ENCODE results near the gene GNA15.
A peak's percentile ranks its signal among the peaks of the same experiment; 100 is the strongest.

GNA15 gene

GRCh38 chr19:3106509-3107141, 29.2 kb upstream of the GNA15 start:
- DNase-seq = no peak

- DNase-seq = no peak
Observed at GRCh38 chr19:3107658-3108057, 28.2 kb upstream of the GNA15 start.

DNA sequence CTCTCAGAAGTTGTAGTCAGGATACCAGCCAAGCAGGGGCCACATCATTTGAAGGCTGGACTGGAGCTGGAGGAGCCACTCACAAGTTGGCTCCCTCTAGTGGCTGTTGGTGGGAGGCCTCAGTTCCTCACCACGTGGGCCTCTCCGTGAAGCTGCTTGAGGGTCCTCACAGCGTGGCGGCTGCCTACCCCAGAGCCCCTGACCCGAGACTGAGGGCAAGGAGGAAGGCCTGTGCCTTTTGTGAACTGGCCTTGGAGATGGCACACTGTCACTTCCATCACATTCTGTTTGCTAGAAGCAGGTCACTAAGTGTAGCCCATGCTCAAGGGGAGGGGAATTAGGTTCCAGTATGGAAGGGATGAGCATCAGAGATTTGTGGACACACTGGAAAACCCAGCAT, 27.1 kb upstream of the GNA15 start:
- DNase-seq = peak; percentile 27

GRCh38 chr19:3109491-3109890, 26.3 kb upstream of the GNA15 start:
- no peak for DNase-seq

DNA sequence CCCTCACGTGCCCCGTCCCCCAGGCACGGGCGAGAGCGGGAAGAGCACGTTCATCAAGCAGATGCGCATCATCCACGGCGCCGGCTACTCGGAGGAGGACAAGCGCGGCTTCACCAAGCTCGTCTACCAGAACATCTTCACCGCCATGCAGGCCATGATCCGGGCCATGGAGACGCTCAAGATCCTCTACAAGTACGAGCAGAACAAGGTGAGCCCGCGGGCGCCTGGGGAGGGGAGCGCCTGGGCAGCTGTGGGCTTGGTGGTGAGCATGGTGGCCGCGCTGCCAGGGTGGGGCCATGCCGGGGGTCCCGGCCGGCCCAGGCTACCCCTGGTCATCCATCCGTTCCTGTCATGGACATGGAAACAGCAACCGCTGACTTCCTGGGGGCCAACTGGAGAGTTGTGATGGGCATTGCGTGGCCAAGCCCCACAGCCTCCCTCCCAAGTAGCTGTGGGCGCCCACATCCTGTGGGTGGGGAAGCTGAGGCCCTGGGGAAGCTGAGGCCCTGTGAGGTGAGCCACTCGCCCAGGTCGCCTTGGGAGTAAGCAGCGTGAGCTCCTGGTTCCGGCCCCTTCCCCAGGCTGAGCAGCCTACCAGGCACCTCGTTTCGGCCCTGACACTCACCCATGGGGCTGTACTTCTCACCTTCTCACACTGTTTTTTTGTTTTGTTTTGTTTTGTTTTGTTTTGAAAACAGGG, 25.6 kb upstream of the GNA15 start:
- DNase-seq = no peak

DNA sequence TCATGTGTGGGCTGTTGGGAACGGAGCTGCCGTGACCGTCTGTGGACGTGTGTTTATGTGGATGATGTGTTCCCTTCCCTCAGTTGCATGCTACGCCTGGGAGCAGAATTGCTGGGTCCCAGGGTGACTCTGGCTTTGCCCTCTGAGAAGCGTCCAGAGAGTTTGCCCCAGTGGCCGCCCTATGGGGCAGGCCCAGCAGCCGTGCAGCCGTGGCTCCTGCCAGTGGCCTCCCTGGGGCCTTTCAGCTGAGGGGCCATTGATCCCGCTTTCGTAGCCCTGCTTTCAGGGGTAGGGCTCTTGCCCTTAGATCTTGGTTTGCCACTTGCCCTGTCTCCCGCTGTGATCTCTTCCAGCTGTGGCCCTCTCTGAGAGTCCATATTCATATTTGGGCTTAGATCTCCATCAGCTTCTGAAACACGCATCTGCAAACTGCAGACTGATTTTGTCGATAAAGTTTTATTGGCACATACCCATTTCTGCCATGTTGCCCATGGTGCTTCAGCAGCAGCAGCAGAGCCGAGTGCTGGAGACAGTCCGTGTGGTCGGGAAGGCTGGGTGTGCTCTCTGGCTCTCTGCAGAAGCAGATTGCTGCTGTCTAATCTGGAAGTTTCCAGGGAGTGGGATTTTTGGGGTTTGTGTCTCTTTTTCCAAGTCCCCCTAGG, 24.1 kb upstream of the GNA15 start:
- DNase-seq = no peak

DNA sequence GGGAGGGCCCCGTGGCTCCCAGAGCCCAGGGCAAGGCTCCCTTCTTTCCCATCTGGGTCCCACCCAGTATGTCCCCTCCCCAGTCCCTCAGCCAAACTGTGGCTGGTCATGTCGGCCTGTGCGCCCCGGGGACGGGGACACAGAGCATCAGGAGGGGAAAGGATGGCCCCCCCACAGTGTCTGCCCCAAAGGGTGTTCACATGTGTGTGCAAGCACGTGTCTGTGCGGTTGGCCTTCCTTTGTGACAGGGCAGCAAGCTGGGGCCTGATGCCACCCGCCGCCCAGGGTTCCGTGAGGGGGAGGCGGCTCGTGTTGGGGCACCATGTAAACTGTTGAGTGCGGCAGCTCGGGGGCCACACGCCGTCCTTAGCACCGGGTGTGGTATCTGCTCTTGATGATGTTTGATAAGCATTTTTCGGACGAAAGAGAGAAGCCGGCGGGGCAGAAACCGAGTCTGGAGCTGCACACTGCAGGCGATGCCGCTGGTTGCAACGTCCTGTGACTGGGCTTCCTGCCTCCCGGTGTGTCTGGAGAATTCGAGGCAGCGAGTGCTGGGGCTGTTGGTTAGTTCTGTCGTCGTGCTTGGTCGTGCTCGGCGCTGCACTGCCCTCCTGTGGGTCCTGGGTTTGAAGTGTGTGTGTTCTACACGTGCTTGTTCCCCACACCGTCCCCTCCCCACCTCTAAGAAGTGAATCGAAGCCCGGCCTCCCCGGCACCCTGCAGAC, 23.3 kb upstream of the GNA15 start:
- DNase-seq = no peak

DNA sequence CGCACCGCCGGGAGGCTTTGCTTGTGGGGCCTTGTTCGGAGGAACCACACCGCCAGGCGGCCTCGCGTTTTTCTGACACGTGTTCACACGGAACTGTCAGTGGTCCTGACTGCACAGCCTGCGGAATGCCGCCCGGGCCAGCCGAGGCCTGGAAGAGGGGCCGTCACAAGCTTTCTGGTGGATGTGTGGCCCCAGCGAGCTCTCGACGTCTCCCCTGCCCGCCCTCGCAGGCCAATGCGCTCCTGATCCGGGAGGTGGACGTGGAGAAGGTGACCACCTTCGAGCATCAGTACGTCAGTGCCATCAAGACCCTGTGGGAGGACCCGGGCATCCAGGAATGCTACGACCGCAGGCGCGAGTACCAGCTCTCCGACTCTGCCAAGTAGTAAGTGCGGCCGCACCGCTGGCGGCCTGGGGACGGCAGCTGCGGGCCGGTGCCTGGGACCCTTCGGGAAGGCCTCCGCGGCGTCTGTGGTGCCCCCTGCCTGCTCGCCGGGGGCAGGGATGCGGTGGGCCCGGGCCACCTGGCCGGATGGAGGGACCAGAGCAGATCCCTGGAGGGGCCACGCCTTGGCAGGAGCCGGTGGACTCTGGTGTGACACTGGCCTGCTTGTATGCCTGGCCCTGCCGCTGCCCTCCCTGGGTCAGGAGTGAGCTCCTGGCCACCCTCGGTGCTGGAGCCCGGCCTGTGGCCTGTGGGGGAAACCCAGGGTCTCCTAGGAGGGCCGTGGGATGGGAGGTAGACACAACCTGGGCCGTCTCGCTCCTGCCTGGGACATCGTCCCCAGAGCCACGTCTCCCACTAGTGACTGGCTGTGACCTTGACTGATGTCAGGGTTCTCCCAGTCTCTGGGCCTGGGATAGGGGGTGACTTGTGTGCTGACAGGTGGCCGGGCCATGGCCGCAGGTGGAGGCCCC, 22.5 kb upstream of the GNA15 start:
- DNase-seq = no peak

DNA sequence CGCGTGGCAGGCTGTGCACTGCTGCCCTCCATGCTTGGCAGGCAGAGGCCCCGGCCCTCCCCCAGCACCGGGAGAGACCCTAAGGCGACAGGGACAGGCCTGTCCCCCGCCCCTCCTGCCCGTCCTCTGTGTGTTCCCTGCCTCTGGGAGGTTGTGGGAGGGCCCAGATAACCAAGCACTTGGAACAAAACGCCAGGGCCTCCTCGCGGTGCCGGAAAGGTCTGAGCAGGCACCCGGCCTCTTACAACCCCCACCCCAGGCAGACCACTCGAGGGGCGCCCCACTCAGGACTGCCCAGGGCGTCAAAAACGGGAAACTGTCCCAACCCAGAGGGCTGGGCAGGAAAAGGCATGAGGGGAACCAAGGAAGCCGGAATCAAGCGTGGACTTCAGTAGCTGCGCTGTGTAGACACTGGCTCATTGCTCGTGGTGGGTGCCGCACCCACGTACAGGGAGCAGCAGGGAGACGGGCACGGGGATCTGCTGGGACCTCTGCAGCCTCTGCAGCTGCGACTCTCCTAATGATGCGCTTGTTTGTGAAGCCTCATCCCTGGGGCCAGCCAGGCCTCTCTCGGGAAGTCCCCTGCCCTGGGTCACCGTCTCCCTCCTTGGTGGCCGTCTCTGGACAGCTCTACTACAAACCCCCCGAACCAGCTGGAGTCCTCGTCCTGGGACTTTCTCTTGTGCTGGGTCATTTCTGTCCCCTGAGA, 21.7 kb upstream of the GNA15 start:
- DNase-seq = no peak

DNA sequence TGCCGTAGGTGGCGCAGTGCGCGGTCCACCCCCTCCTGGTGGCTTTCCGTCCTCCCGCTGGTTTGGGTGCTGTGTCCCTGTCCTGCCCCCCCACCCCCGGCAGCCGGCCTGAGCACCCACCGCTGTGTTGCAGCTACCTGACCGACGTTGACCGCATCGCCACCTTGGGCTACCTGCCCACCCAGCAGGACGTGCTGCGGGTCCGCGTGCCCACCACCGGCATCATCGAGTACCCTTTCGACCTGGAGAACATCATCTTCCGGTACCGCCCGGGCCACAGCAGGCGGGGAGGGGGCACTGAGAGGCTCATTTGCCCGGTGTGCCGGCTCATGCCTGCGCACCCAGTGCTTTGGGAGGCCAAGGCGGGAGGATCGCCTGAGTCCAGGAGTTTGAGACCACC, 21.0 kb upstream of the GNA15 start:
- no peak for DNase-seq

DNA sequence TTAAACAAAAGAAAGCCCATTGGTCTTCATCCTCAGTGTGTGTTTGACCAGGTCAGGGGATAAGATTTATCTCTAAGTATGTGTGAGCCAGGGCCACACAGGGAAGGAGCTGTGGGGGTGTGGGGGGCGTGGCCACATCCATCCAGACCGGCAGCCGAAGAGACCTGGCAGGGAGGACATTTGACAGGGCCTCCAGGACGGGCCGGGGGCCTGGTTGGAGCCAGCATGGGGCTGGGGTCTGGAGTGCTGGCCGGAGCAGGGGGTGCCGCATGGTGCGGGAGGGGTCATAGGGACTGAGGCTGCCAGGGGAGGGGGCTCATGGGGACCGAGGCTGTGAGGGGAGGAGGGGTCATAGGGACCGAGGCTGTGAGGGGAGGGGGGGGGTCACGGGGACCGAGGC, 20.4 kb upstream of the GNA15 start:
- no peak for DNase-seq

DNA sequence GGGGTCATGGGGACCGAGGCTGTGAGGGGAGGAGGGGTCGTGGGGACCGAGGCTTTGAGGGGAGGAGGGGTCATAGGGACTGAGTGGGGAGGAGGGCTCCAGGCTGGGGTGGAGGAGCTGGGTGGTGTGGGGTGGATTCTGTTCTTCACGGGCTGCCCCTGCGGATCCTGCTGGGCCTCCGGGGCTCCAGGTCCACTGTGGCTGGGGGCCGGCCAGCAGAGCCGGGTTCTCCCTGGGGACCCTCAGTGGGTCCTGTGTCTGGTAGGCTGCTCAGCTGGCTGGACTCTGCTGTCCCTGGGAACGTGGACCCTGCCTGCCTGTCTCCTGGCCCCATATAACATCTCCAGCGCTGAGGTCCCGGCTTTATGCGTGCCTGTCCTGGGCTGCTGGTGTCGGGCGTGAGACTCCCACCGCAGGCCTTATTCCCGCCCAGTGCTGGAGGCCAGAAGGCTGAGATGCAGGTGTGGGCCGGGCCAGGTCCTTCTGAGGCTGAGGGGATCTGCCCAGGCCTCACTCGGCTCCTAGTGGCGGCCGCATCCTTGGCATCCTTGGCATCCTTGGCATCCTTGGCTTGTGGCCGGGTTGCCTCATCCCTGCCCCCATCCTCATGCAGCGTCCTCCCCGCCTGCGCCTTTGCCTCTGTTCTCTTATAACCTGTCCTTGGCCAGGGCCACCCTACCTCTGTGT, 19.8 kb upstream of the GNA15 start:
- peak; percentile 80 for DNase-seq

DNA sequence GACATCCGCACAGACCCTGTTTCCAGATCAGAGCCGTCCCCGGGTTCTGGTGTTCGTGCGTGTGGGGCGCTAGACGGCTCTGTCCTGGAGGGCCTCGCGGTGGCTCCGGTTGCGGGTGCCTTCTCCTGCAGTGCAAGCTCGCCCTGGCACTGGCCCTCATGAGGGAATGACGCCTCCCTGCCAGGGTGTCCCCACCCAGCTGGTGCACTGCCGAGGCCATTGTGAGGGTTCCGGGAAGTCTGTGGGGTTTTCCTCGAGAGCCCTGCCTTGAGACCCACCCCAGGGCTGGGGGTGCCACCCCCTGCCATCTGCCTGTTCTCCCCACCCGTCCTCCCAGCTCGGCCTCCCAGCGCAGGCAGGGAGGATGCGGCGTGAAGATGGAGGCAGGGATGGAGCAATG, 19.2 kb upstream of the GNA15 start:
- no peak for DNase-seq

DNA sequence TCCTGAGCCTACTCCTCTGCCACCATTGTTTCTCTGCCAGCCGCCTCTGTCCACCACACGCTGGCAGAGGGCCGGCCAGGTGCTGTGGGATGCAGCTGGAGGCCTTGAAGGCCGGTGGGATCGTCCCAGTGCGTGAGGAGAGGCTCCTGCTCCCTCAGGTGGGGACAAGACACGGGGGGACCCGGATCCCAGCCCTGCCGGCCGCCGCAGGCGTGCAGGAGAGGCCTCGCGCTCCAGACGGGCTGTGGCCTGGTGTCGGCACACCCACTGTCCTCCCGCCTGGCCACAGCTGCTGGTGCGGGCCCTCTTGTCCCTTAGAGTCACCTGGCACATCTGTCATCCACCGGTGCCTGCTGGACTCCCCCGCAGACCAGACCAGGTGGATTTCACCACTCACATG, 18.1 kb upstream of the GNA15 start:
- no peak for DNase-seq

DNA sequence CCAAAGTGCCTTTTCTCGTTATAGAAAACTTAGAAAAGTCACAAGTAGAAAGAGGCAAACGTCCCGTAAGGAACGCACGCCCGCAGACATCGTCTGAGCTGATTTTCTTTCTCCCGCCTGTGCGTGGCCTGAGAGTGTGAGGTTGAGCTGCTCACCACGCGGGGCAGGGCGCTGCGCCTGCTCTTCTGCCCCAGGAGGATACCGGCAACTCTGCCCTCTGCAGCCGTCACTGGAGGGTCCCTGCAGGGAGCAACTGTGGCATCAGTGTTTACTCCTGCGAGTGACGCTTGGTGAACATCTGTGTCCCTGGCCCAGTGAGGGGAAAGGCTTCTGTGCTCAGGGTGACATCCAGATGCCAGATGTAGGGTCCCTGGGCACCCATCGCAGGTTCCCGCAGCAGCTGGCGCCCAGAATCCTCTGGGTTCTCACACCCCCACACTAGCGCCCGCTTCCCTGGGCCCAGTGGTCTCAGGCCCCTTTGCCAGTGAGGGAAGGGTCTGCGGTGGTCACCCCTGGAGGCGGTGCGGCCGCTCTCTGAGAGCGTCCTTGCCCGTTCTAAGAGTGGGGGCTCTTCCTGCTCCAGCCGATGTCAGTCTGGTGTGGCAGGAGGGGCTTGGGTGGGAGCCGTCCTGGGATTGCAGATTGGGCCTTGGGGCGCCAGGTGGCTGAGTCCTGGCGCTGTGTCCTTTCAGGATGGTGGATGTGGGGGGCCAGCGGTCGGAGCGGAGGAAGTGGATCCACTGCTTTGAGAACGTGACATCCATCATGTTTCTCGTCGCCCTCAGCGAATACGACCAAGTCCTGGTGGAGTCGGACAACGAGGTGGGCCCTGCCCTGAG, 17.4 kb upstream of the GNA15 start:
- DNase-seq = no peak

- DNase-seq = no peak
Observed at GRCh38 chr19:3119071-3119595, 16.7 kb upstream of the GNA15 start.

- DNase-seq = no peak
Observed at GRCh38 chr19:3119693-3120380, 16.0 kb upstream of the GNA15 start.

GRCh38 chr19:3120611-3121276, 15.1 kb upstream of the GNA15 start:
- no peak for DNase-seq

DNA sequence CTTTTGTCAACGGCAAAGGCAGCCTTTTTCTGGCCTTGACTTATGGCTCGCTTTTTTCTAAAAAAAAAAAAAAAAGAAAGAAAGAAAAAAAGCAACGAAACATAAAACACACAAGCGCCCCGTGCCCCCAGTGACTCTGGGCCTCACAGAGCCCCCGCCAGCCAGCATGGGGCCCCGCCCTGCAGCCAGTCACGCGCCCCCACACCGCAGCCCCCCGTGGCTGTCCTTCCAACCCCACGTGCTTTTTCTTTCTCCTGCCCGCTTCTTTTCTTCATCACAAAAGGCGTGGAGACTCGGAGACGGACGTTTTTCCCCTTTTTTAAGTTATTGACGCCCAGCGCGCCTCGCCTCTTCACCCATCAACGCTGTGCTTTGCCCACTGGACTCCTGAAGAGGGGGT, 14.4 kb upstream of the GNA15 start:
- DNase-seq = no peak
